ENCODE results near the gene NINJ2.
"Not testable (repeated sequence)": the region's sequence is repeated elsewhere in the genome, so short reads cannot be mapped to it uniquely, and the experiment has no call there.

Gene NINJ2

DNA sequence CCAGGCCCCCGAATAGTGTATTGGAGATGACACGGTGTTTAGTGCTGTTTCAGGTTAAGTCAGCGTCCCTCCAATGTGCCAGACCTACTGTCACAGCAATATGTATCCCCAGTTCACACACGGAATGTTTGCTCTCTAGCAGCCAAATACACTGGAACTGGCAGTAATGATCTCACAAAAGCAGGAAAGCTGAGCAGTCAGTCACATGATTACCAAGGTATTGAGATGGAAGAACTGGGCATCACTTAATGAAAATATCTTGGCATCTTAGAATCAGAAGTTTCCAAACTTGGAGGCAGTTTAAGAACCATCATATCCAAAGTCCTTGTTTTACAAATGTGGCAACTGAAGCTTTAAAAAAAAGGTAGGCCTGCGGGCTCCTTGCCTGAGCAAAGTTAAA, 23.3 kb downstream of the NINJ2 start:
- DNase-seq: no peak

DNA sequence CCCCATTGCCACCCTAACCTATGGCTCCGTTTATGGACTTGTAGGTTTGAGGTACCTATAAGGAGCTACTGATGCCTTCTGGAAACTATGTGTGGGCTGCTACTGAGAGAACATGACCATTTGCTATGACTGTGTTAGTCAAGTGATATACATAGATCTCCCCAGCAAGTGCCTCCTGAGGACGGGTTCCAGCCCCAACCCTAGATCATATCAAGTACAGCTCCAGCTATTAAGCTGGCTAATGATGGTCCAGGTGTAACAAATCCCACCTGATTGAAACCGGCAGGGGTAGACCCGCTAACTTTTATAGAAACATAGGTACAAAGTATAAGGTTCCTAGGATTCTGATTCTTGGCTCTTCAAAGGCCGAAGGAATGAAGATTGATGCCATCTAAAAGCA, 23.7 kb downstream of the NINJ2 start:
- no peak for DNase-seq

DNA sequence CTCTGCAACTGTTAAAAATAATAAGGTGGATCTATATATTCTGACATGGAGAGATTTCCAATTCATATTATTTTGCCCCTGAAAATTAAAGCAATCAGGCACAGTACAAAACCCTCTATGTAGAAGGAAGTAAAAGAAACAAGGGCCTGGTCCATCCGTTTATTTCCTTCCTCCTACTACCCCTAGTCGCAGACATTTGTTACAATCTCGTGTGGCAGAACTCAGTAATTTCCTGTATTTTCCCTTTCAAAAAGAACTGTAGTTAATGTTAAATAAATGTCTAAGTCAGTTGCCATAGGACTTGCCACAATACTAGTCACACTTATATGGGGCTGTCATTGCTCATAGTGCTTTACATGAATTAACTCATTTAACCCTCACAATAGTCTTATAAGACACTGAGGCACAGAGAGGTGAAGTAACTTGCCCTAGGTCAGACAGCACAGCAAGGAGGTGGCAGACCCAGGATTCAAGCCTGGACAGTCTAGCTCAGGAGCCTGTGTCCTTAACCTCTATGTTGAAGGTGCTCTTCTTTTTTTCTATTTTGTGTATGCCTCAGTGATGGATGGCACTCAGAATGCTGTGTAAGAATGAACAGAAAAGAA, 24.2 kb downstream of the NINJ2 start:
- no peak for DNase-seq

DNA sequence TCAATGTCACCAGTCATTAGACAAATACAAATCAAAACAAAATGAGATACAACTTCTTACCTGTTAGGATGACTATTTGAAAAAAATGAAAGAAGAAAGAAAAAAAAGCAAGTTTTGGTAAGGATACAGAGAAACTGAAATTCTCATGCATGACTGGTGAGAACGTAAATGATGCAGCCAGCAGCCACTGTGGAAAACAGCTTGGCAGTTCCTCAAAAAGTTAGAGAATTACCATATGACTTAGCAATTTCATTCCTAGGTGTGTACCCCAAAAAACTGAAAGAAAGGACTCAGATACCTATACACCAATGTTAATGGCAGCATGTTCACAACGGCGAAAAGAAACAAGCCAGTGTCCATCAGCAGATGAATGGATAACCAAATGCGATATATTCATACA, 26.6 kb downstream of the NINJ2 start:
- no peak for DNase-seq

DNA sequence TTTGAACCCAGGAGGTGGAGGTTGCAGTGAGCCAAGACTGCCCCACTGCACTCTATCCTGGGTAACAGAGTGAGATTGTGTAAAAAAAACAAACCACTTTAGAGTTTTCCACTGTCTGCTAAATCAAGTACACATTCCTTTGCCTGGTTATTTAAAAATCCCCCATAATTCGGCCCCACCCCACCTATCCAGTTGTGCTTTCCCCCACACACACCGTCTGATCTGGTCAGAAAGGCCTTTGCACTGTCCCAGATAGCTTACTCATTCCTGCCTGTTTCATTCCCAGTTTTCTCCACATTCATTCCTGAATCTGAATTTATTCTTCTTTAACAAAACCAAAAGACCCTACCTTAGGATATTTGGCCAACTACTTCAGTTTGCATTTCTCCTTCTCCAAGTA, 29.5 kb downstream of the NINJ2 start:
- no peak for DNase-seq

DNA sequence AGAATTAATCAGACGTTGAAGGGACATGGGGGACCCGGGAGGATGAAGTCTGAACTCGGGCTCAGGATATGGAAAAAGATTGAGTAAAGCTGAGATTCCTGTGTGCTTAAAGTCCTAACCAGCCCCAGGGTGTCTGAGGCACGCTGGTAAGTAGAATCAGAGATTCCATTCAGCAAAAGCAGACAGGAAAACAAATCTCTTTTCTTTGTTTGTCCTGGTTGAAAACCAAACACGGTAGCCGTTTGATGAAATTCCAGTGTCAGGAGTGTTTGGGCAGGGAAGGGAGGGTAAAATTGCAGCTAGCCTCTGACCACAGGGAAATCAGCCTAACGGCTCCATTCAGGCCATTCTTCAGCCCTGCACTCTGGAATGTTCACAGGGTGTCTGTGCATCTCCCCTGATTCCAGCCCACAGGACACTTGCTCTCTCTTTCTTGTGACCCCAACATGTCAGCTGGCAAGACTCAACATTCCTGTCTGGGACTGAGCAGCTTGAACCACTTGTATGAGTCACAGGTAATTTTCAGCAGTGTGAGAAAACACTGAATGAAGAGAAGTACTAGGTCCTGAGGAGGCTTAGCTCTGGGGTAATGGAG, 31.0 kb downstream of the NINJ2 start:
- DNase-seq: no peak

DNA sequence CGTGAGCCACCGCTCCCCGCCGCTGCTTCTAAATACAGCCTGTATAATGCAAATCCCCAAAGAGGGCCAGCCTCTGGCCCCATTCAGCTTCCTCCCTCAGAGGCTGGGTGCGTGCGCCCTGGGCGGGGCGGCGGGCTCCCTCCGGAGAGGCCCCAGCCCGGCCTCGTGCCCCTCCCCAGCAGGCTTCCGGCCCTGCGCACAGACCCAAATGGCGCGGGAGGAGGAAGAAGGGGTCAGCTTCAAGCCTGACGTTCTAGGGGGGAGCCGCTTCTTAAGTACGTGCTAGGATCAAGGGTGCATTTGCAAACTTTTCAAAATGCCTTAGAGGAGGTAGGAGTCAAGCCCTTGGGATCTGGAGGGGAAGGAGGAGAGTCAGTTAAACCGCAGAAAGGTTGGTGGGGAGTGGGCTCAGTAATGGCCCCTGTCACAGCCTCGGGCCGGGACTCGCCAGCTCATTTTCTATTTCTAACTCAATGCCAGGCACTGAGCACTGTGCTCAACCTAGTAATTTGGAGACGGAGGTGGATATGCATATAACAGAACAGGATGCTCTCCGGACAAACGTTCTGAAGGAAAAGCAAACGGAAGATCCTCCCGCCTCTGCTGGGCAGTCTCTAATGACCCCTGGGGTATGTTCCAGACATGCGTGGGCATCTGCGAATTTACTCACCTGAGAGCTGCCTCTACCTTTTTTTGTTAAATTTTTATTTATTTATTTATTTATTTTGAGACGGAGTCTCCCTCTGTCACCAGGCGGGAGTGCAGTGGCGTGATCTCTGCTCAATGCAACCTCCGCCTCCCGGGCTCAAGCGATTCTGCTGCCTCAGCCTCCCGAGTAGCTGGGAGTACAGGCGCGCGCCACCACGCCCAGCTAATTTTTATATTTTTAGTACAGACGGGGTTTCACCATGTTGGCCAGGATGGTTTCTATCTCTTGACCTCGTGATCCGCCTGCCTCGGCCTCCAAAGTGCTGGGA, 32.3 kb downstream of the NINJ2 start:
- DNase-seq: no peak

DNA sequence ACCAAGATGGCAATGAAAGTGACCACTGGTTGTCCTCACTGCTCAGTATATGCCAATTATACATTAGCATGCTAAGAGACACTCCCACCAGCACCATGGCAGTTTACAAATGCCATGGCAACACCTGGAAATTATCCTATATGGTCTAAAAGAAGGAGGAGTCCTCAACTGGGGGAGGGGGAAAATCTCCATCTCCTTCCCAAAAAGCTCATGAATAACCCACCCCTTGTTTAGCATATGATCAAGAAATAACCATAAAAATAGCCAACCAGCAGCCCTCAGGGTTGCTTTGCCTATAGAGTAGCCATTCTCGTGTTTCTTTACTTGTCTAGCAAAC, 34.5 kb downstream of the NINJ2 start:
- not testable (repeated sequence) for DNase-seq

DNA sequence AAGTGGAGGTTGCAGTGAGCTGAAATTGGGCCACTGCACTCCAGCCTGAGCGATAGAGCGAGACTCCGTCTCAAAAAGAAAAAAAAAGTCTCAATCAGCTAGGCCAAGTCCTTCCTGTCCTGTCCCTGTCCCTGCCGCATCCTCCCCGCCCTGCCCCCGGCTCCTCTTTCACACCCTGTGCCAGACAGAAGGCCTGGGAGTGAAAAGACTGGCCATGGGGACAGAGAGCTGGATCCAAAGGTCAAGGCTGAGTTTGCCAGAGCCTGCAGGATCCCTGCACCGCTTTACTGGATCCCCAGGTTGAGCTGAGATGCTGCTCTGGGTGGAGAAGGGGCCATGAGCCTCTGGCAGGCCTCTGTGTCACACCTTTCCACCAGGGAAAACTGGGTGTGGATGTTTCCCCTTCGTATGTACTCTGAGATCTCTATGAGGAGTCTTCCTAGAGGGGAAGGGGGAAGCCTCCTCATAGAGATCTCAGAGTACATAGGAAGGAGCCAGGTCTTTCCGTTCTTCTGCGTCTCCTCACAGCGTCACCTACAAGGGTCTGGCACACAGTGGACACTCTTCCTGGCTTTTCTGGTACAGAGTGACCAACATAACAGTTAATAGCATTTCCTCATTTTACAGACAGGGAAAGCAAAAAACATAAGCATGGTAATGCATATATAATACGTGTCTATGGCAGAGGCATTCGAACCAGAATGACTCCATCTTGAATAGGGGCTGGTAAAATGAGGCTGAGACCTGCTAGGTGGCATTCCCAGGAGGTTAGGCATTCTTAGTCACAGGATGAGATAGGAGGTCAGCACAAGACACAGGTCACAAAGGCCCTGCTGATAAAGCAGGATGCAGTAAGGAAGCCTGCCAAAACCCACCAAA, 35.1 kb downstream of the NINJ2 start:
- DNase-seq: no peak

DNA sequence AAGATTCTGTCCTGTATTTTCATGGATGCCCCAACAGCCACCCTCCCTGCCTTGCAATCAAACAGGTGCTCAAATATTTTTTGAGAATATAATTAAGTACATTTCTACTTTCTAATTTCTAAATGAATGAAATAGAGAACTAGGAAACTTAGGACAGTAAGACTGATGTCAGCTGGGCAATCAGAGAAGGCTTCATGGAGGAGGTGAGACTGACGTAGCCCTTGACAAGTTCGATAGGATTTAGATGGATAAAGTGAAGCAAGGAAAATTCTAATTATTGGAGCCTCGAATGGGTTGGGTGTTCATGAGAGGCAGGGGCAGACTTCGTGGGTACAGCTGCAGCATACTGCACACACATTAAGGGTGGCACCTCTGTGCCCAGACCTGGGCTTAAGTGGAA, 36.0 kb downstream of the NINJ2 start:
- DNase-seq: no peak

DNA sequence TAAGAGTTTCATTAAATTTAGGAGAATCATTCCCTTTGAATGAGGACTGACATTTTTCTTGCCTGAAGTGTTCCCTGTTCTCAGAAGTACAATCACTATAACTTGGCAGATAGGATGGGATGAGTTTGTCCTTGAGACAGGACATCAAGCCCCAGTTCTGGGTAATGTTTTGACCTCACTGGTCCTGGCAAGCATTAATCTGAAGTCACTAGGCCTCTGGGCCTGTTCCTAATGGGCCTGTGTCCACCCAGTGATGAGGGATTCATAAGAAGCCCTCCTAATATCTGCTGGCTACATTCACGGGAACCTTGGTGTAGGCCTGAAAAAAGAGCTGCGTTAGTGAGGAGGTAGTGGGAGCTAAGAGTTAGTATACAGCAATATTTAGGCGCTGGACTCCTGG, 37.2 kb downstream of the NINJ2 start:
- no peak for DNase-seq

DNA sequence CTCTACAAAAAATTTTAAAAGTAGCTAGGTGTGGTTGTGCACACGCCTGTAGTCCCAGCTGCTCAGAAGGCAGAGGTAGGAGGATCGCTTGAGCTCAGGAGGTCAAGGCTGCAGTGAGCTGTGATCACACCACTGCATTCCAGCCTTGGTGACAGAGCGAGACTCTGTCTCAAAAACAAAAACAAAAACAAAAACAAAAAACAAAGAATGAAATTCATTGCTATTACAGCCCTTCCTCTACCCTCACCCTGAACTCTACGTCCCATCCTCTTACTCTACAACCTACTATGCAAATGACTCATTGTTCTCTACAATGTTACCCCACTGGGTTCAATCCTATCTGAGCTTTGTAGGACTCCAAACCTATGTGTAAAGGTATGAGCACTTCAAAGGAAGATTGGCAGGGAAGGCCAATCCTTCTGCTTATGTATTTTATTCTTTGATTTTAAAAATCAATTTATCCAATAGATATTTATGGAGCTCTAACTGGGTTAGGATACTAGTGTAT, 39.3 kb downstream of the NINJ2 start:
- DNase-seq: no peak

DNA sequence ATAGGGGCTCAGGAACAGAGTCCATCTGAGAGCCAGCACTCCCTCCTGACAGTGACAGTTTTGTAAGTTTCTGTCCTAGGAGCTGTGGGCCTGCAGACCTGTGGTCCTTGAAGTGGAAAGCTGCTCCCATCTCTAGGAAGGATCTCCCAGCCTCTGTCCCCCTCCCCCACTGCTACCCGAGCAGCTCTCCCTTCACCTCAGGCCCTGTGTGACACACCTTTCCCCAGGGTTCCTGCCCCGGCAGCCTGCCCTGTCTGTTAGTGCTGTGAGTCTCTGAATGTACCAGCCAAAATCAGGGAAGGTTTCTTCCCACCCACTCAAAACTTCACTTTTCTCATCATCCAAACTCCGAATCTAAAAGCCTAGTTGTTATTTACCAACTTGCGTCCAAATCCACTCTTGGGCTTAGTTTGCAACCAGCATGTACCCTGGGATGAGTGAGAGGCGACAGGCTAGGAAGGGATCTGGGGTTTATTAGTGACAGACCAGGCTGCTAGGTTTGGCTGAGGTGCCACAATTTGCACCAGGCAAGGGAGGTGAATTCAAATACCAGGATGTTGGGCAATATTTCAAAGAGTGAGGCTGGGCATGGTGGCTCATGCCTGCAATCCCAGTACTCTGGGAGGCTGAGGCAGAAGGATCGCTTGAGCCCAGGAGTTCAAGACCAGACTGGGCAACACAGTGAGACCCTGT, 39.9 kb downstream of the NINJ2 start:
- DNase-seq: no peak

DNA sequence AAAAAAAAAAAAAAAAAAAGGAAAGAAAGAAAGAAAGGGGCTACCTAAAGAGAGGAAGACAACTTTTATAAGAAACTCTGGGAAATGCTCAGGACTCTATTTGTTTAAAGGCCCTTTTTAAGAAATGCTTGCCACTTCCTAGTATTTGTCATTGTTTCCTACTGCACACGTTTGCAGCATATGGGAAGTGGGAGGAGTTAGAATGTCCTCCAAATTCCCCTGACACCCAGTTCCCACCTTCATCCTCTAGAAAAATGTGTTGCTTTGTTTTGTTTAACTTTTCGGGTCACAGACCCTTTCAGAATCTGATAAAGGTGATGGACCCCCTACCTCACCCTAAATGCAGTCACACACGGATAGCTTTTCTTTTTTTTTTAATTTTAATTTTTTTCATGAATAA, 40.8 kb downstream of the NINJ2 start:
- no peak for DNase-seq

DNA sequence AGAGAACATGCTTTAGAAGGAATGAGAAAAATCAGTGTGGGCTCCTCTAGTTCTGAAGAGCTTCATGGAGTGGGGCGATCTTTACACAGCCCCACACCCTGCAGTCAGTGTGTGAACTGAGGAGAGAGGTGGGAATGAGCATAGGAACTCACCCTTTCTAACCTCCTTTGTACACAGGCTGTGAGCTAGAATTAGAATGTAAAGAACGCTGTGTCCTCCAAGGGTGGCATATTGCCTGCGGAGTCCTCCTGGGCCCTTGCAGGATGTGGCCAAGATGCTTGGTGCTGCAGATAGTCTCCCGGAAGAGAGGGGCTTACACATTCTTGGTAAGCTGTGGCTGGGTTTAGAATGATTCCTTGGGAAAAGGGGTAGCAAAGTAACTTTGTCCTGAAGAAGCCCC, 43.9 kb downstream of the NINJ2 start:
- no peak for DNase-seq

DNA sequence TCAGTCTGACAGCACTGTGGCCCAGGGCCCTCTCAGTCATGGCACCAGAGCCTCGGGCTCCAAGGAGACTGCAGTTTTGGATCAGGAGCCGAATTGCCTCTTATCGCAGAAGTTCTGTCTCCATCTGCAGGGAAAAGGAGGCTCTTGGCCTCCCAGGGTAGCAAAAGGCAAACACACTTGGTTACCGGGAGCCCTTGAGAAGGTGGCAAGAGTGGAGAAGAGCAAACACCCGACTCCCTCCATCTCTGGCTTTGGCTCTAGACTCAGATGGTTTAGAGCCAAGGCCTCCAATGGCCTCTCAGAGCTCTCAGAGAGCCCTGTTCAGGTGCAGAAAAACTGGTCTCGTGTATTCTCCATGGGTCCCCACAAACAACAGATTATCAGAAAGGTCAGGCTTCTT, 44.6 kb downstream of the NINJ2 start:
- no peak for DNase-seq

DNA sequence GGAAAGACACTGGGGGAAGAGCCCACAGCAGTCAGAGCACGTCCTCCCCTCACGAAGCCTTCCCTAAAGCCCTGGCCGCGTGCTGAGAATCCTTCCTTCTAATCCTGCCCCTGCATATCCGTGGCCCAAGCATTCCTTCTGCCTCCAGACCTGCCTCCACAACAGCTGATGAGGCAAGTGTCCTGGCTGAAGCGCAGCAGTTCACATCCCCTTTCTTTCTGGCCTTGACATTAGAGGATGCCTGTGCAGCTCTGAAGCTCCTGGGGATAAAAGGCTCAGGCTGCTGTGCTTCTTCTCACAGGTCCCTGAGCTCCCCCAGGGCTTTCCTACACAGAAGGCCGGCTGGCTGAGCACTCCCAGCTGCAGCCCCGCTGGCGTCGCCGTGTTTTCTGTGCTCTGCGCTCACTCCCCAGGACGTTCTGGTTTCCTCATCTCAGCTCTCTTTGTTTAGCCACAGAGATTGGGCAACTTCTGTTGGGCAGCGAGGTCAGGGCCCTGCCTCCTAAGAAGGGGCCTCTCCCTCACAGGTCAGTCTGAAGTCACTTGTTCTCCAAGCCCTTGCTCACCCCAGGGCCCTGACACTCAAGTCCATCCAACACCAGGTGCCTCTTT, 45.8 kb downstream of the NINJ2 start:
- no peak for DNase-seq

DNA sequence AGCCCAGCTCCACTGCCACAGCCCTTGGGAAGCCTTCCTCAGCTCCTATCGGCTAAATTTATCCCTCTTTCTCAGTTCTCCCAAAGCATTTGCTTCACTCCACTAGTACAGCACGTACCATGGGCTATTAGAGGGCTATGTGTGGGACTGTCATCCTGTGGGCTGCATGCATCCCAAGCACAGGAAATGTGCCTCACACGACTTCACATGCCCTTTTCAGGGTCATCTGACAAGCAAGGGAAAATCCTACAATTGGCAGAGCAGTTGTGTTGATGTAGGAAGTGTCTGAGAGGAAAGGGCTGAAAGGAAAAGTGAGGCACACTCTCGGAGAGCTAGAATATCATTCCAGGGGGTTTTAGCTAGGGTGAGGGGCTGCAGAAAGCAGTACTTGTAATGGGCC, 47.6 kb downstream of the NINJ2 start:
- DNase-seq: no peak

DNA sequence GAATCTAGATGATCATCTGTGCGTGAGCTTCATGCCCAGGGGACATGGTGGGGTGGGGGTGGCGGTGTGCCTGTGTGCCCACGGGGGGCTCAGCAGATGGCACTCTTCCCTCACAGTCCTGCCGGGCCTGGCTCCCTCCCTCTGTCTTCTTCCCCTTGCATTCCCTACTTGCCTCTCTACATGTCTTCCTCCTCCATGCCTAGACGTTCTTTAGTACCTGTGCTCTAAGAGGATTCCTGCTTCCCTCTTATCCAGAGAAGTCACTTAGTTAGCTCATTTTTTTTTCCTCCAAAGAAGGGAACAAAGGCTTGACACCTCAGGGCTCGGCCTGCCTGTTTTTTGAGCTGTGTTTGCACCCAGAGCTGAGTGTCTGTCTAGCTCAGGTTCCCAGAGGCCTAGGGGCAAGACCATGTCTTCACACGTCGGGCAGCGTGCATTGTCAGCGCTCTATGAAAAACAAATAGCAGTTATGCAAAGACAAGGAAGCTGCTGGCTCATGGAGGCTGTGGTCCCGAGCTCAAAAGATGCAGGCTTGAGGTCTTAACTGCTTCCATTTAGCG, 48.8 kb downstream of the NINJ2 start:
- DNase-seq: no peak

DNA sequence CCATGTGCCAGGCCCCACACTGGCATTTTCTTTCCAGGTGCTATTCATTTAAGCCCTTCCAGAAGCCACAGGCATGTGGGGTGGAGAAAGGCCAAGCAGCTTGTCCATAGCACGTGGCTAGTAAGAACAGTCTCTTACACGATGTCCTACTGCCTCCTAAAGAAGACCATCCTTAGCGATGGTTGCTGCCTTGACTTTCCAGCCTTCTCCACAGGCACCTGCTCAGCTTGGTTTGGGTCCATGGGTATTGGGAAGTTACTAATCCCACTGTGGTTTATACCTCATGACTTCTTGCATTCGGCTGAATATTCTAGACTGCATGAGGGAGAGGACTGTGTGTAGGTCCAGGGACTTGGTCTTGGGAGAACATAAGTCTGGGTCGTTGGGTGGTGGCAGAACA, 49.2 kb downstream of the NINJ2 start:
- DNase-seq: no peak

DNA sequence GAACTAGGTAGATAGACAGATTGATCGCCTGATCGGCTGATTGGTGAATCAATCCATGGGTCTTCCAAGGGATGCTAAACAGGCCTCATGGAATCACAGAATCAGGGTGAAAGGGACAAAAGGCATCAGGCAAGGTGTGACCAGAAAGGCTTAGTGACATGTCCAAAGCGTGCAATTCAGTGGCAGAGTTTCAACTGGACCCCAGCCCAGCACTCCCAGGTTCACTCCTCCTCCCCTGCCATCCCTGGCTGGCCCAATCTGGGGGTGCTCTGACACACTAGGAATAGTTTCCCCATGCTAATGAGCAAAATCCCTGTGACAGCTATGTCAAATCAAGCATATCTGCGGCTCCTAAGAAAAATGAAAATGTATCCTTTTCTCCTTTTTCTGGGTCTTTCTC, 50.4 kb downstream of the NINJ2 start:
- DNase-seq: no peak

DNA sequence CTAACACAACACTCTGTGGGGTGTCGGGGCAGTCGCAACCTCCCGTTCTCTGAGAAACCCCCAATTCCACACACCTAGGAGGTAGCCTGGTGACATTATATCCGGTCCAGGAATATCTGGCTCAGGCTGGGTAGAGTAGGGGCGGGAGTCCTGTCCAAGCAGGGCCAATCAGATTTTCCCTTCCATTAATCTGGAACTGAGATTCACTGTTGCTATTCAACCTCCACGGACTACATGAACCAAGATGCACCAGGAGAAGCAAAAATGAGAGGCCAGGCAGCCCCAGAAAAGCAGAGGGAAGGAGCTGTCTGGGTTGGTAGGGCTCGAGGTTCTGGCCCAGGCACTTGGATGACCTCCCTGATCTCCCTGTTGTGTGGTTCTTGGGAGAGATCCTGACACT, 51.0 kb downstream of the NINJ2 start:
- no peak for DNase-seq
